ENCODE measurements around the gene KLHL29.

KLHL29 gene

DNA sequence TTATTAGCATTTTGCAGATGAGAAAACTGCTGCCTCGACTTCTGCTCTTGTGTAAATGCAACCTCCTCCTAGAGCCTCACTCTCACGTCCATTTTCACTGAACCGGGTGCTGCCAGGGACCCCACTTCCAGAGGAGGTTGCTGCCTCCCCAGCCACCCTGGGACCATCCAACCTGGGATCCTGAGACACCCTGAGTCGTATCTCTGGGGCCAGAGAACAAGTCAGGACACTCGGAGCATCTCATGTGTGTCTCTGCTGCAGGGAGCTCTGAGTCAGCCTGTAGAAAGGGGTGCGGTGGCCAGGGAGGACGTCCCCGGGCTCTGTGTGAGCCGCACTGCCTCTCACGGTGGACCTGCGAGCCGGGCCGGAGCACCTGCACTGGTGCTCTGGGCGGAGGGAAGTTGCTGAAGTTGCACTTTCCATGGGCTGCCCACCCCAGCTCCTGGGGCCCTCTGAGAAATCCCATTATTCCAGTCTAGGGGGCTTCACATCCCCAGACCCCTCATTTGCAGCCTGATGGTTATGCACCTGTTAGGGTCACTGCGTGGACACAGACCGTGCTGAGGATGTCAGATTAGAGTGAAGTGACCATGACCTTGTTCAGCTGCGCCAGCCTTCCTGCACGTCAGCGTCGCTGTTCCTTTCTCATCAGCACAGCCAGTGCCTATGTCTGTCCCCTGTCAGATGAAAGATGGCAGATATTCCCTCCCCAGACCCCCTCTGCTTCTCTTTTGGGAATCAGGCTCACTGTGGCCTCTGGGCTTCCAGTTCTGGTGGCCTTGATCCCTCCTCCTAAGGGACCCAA, 230.4 kb downstream of the KLHL29 start:
- no peaks in the 10 kb centered on the region for H3K9me3 ChIP-seq (replicated peaks; ENCODE audit: insufficient read depth, low read length)
- H4K20me1 ChIP-seq (ENCODE audit: insufficient read depth, low read length), result no peaks in the 10 kb centered on the region
- H3K4me2 ChIP-seq (ENCODE audit: low read depth, low read length), result no peak overlapping the region
- no peaks in the 10 kb centered on the region for H3F3A ChIP-seq (ENCODE audit: insufficient read depth, low read length)
- H3K4me3 ChIP-seq (ENCODE audit: low read length), result no peak overlapping the region
- no peak for DNase-seq
- no peak for TF ChIP-seq EZH2phosphoT487 (IDR thresholded peaks at IDR 0.05; ENCODE audit: low read length)
- TF ChIP-seq, protein P1, sequence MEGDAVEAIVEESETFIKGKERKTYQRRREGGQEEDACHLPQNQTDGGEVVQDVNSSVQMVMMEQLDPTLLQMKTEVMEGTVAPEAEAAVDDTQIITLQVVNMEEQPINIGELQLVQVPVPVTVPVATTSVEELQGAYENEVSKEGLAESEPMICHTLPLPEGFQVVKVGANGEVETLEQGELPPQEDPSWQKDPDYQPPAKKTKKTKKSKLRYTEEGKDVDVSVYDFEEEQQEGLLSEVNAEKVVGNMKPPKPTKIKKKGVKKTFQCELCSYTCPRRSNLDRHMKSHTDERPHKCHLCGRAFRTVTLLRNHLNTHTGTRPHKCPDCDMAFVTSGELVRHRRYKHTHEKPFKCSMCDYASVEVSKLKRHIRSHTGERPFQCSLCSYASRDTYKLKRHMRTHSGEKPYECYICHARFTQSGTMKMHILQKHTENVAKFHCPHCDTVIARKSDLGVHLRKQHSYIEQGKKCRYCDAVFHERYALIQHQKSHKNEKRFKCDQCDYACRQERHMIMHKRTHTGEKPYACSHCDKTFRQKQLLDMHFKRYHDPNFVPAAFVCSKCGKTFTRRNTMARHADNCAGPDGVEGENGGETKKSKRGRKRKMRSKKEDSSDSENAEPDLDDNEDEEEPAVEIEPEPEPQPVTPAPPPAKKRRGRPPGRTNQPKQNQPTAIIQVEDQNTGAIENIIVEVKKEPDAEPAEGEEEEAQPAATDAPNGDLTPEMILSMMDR (IDR thresholded peaks at IDR 0.05; ENCODE audit: low read length), result no peak
- TF ChIP-seq EZH2 (optimal IDR thresholded peaks at IDR 0.05; ENCODE audit: low read depth, low read length), result no peak
- no peaks in the 10 kb centered on the region for H3K36me3 ChIP-seq (replicated peaks; ENCODE audit: insufficient read depth, low read length)
- H3K4me1 ChIP-seq (ENCODE audit: low read length), result no peaks in the 10 kb centered on the region
- no peak overlapping the region for H3K9ac ChIP-seq (ENCODE audit: low read length)
- no peaks in the 10 kb centered on the region for H3K79me2 ChIP-seq (ENCODE audit: low read length)
- no peaks in the 10 kb centered on the region for H3K9me2 ChIP-seq (replicated peaks; ENCODE audit: insufficient read depth, low read length)
- no peak overlapping the region for H3K27ac ChIP-seq (ENCODE audit: low read length)
- no peaks in the 10 kb centered on the region for H3K27me3 ChIP-seq (replicated peaks; ENCODE audit: insufficient read depth, low read length)
- H2AFZ ChIP-seq (ENCODE audit: low read length), result no peak overlapping the region

- Histone ChIP-seq H3K4me1 (ENCODE audit: low read length) (no peaks in the 10 kb centered on the region), H3K4me3 (ENCODE audit: low read length) (no peak overlapping the region), H3K36me3 (replicated peaks; ENCODE audit: insufficient read depth, low read length) (no peaks in the 10 kb centered on the region), H3K27me3 (replicated peaks; ENCODE audit: insufficient read depth, low read length) (no peaks in the 10 kb centered on the region), H3K79me2 (ENCODE audit: low read length) (no peaks in the 10 kb centered on the region), H2AFZ (ENCODE audit: low read length) (no peak overlapping the region), H3K9me3 (replicated peaks; ENCODE audit: insufficient read depth, low read length) (no peaks in the 10 kb centered on the region), H3K4me2 (ENCODE audit: low read depth, low read length) (no peak overlapping the region), H3F3A (ENCODE audit: insufficient read depth, low read length) (no peaks in the 10 kb centered on the region), H4K20me1 (ENCODE audit: insufficient read depth, low read length) (no peaks in the 10 kb centered on the region), H3K9ac (ENCODE audit: low read length) (no peak overlapping the region), H3K9me2 (replicated peaks; ENCODE audit: insufficient read depth, low read length) (no peaks in the 10 kb centered on the region), H3K27ac (ENCODE audit: low read length) (no peak overlapping the region)
- DNase-seq, result no peak
- TF ChIP-seq EZH2 (optimal IDR thresholded peaks at IDR 0.05; ENCODE audit: low read depth, low read length), result no peak
- no peak for TF ChIP-seq EZH2phosphoT487 (IDR thresholded peaks at IDR 0.05; ENCODE audit: low read length)
- TF ChIP-seq, protein P1 (IDR thresholded peaks at IDR 0.05; ENCODE audit: low read length), result no peak
Observed at GRCh38 chr2:23616630-23617029, 231.7 kb downstream of the KLHL29 start.

DNA sequence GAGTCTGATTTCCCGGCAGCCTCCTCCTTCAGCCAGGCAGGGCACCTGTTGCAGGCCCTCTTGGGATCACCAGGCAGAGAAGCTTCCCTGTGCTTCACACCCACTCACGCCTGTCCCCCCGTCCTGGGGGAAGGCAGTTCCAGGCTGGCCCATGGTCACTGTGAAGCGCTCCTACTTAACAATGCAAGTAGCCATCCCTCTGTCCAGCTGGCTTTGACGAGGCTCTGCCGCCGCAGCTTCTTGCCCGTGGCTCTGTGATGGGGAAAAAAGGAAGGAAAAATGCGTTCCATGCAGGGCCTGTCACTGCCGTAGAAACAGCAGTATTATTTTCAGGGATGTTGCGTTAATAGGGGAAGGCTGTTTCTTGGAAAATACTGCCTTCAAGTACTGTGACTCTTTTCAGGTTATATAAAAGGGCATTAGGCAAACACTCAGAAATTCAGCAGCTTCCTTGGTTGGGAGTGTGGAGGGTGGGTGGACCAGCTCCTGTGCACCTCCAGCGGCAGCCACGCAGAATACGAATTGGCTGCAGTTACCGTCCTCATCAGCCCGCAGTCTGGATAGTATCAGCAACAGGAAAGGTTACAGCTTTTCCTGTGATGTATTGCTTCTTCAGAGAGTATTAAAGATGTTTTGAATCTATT, 232.3 kb downstream of the KLHL29 start:
- Histone ChIP-seq H4K20me1 (ENCODE audit: insufficient read depth, low read length) (no peaks in the 10 kb centered on the region), H3K27ac (ENCODE audit: low read length) (no peak overlapping the region), H3K4me3 (ENCODE audit: low read length) (no peak overlapping the region), H3K4me1 (ENCODE audit: low read length) (no peaks in the 10 kb centered on the region), H2AFZ (ENCODE audit: low read length) (no peak overlapping the region), H3K9me2 (replicated peaks; ENCODE audit: insufficient read depth, low read length) (no peaks in the 10 kb centered on the region), H3K9me3 (replicated peaks; ENCODE audit: insufficient read depth, low read length) (no peaks in the 10 kb centered on the region), H3K4me2 (ENCODE audit: low read depth, low read length) (no peak overlapping the region), H3K27me3 (replicated peaks; ENCODE audit: insufficient read depth, low read length) (no peaks in the 10 kb centered on the region), H3K9ac (ENCODE audit: low read length) (no peak overlapping the region), H3F3A (ENCODE audit: insufficient read depth, low read length) (no peaks in the 10 kb centered on the region), H3K79me2 (ENCODE audit: low read length) (no peaks in the 10 kb centered on the region), H3K36me3 (replicated peaks; ENCODE audit: insufficient read depth, low read length) (no peaks in the 10 kb centered on the region)
- TF ChIP-seq, protein P1 (IDR thresholded peaks at IDR 0.05; ENCODE audit: low read length), result no peak
- TF ChIP-seq EZH2phosphoT487 (IDR thresholded peaks at IDR 0.05; ENCODE audit: low read length) (no peak), EZH2 (optimal IDR thresholded peaks at IDR 0.05; ENCODE audit: low read depth, low read length) (no peak)
- no peak for DNase-seq
